ENCODE data around the gene PBRM1.
A peak's percentile ranks its signal among the peaks of the same experiment; 100 is the strongest.
"Not testable (repeated sequence)": the region's sequence is repeated elsewhere in the genome, so short reads cannot be mapped to it uniquely, and the experiment has no call there.

The PBRM1 gene

DNA sequence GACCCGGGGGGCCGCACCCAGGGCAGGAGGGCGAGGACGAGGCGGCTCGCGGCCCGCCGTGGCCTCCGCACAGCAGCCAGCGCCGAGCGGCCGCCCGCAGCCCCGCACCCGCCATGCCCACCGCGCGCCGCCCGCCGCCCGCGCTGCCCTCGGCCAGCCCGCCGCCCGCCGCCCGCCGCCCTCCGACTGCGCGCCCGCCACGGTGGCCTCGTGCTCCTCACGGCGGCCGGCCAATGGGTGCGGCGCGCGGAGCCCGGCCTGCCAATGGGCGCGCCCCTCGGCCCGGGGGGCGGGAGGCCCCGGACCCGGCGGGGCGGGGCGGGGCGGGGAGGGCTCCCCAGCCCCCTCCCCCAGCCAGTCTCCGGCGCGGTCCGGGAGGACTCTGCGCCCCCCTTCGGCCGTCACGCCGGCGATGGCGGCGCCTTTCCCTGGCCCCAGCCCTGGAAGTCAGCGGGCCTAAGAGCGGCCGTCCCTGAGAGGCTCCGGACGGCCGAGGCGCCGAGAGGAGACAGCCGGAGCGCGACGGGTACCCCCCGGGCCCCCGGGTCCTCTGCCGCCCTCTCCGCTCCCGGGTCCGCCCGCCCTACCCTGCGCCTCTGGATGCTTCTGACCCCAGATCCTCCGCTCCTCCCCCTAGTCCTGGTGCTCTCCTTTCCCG lies 152.0 kb downstream of the PBRM1 start, which contains the start of gene NT5DC2:
NT5DC2 (minus strand) TSS at position 235 of the 658 bp plus-strand sequence; CDS start at position 115, 120 bp downstream.
- DNase-seq: peak; percentile 67 to 77

DNA sequence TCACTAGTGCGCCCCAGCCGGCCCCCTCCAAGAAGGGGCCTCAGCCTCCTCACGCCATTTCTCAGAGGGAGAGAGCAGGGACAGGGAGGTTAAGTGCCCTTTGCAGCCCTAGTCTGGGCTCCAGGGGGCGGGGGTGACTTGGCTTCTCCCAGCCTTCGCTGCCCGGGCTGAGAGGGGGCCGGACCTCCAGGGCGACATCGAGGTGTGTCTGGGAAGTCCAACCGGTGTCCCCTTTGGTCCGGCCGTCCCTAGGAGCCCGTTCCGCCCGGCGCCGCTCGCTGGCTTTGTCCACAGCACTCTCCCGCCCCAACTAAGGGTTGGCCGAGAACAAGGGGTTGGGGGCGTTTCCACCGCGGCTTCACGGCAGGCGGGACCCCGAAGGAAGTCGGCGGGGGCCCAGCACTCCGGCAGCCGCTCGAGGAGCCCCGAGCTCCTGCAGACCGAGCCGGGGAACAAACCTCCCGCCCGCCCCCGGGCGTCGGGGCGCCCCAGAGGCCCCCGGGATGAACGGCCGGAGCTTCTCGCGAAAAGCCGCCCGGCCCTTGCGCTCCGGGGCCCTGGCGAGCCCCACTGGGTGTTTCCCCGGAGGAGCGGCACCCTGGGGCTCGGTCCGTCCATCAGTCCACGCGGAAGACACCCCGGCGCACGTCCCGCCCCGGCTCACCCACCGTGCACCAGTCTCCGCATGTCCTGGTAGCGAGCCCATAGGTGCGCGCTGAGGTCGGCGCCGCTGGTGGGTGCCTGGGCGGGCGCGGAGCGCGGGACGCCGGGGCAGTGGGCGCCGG lies 152.7 kb downstream of the PBRM1 start:
- peak in 1 of 2 donors; percentile 30 for DNase-seq

DNA sequence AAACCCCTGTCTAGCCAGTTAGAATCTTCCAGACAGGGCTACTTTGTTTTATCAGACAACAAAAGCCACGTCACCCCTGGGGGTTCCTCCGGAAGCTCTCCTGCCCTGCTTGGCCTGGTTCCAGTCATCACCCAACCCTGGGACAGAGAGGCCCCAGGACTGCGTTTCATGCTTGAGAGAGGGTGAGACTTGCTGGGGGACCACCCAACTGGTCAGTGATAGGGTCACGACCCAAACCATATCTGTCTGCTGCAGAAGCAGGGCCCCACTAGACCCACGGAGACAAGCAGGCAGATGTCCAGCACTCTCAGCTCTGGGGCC lies 153.2 kb downstream of the PBRM1 start:
- DNase-seq: peak in 1 of 2 donors; percentile 35

- DNase-seq: no peak
Measured at GRCh38 chr3:52531860-52532516, 153.7 kb downstream of the PBRM1 start.

- no peak for DNase-seq
Measured at GRCh38 chr3:52530918-52531826, 154.5 kb downstream of the PBRM1 start.

- no peak for DNase-seq
Measured at GRCh38 chr3:52529376-52530333, 156.1 kb downstream of the PBRM1 start.

GRCh38 chr3:52528586-52529375 lies 156.9 kb downstream of the PBRM1 start:
- DNase-seq: no peak

DNA sequence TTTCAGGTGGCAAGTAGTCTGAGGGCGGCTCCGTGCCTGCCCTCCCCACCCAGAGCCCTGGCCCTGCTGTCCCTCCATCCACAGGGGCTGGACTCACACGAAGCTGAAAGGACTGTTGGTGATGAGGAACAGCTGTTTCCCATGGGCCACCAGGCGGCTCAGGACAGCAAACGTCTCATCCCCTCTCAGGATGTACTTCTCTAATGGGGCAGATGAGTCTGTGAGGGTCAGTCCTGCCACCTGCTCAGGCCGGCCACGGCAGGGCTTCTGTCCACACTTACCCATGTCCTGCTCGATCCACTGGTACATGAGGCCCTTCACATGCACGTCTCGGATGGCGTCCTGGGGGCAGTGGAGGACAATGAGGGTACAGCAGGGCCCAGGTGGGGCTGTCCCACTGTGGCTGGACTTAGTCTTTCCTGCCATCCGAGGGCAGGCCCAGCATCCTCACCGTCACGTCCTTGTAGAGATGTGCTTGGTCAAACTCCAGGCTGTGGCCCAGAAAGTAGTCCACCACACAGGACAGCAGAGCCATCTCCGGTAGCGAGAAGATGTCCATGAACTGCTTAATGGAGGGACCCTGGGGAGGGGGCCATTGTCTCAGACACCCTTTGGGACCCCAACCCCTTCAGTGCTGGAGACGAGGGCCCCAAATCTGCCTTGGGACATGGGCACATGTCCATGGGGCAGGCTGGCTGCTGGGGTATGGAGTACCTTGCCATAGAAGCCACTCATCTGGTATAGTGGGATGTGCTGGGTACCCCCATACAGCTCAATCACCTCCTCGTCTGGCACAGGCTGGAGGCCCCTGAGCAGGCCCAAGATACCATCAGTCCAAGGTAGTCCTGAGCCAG lies 157.8 kb downstream of the PBRM1 start:
- no peak for DNase-seq

DNA sequence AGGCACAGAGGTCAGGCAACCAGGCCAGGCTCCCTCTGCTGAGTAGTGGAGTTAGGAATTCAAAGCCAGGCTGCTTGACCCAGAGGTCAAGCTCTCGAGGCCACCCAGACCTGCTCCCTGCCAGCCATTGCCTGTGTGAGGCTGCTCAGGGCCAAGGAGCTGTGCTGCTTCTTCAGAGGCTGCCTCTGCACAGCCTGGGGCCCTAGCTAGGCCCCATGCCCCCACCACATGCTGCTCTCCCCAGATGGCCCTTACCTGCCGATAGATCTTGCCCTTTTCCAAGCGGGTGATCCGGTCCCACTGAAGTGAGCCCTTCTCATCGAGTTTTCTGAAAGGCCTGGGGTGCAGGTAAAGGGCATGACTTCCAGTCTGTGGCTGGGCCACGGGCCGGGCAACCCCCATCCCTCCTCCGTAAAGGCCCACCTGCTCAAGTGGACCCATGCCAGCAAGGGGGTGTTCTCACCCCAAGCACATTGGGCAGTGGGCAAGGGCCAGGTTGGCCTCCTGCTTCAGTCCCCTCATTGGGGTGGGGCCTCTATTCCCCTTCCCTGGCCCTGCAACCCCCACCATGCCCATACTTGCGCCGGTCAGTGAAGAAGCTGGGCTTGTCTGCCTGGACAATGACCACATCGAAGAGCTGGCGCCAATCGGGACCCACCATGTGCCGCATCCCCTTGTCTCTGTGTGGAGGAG lies 158.5 kb downstream of the PBRM1 start:
- DNase-seq: no peak

GRCh38 chr3:52526671-52527038 lies 159.1 kb downstream of the PBRM1 start:
- not testable (repeated sequence) for DNase-seq

GRCh38 chr3:52525680-52526561 lies 159.8 kb downstream of the PBRM1 start:
- DNase-seq: no peak

- no peak for DNase-seq
Measured at GRCh38 chr3:52524752-52525679, 160.7 kb downstream of the PBRM1 start.

DNA sequence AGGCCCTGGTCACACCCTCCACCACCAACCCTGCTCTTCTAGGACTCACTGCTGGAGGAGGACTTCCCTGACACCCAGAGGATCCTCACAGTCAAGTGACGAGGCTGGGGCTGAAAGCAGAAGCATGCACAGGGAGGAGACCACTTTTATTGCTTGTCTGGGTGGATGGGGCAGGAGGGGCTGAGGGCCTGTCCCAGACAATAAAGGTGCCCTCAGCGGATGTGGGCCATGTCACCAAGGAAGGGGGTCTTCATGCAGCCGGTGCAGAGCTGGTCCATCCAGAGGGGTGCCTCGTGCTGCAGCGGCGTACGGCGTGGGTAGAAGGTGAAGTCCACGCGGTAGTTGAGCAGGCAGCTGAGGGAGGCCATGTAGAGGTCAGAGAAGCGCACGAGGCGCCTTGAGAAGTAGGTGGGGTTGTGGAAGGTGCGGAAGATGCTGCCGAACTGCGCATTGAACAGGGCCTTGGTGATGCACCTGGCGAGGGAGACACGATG lies 161.4 kb downstream of the PBRM1 start:
- DNase-seq: no peak

- no peak for DNase-seq
Measured at GRCh38 chr3:52523386-52524257, 162.1 kb downstream of the PBRM1 start.

GRCh38 chr3:52522651-52523251 lies 163.0 kb downstream of the PBRM1 start:
- DNase-seq: no peak

All from CD4-positive, alpha-beta T cell treated with Interferon alpha-2 for 1 hour (primary cell).